ENCODE results near the gene DAZAP1.

- TF ChIP-seq EZH2 (IDR thresholded peaks at IDR 0.05; ENCODE audit: insufficient read depth, poor library complexity, severe bottlenecking) (no peak), EZH2phosphoT487 (IDR thresholded peaks at IDR 0.05; ENCODE audit: insufficient read depth, low read depth) (no peak)
Observed at GRCh38 chr19:1365319-1366269, 41.8 kb upstream of the DAZAP1 start.
